Fibroblast of the conjunctiva (primary cell): Measurements from ENCODE around the gene PTPRN2.

Experiments used
- DNase-seq: peaks from one replicate; pipeline ENCODE4 v3.0.0-alpha.2; 2010; ENCODE audit warnings: low read depth

PTPRN2 gene

GRCh38 chr7:157690833-157691585 lies 896.6 kb downstream of the PTPRN2 start:
- no peak for DNase-seq

- DNase-seq: no peak
Observed at GRCh38 chr7:157690058-157690832, 897.4 kb downstream of the PTPRN2 start.

DNA sequence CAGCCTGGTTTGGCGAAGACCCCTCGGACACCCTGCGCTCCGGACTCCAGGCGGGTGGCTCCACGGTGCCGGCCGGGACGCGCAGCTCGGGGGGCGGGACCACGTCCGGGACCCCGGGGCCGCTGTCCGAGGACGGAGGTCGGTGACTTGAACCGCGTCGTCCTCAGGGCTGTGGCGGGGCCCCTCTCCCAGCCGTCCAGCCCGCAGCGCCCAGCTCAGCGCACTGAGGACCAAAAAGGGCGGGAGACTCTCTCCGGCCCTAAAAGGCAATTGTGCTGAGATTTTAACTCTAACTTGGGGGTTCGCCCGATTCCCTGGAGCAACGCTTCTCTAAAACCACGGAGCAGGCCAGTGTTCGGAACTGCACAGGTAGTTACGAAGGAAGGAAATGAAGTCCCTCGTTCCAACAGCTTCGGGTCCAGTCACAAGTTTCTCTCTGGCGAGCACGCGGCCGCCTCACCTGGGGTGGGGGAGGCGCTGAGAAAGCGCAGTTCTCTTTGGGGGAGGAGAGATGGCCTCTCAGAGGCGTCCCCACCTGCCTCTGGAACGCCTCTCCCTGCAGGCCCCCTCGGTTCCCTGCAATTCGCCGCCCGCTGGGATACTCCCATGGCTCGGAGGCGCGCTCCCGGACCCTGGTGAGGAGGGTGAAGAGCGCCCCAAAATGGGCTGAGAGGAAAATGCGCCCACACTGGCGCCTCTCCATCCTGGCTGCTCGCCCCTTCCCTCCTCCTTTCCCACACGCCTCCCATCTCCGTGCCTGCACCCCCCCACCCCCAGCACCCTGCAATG lies 898.2 kb downstream of the PTPRN2 start:
- no peak for DNase-seq

- DNase-seq: no peak
Observed at GRCh38 chr7:157688533-157689268, 898.9 kb downstream of the PTPRN2 start.

GRCh38 chr7:157687845-157688532 lies 899.6 kb downstream of the PTPRN2 start:
- no peak for DNase-seq

DNA sequence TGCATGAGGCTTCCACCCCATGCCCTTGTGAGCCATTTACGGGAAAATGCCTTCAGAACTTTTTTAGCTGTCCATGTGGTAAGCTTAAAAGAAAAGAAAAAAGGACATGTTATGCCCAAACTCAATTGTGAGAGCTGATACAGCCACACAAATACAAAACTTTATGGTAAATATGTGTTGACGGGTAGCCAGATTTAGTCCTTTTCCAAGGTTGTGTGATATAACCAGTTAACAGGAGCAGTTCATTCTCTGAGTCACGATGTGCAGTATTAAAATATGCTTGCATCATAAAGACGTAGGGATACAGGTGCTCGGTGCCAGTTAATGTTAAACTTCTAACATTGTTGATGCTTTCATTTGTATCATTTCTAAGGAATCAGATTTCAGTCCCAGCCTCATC lies 900.5 kb downstream of the PTPRN2 start:
- DNase-seq: no peak

DNA sequence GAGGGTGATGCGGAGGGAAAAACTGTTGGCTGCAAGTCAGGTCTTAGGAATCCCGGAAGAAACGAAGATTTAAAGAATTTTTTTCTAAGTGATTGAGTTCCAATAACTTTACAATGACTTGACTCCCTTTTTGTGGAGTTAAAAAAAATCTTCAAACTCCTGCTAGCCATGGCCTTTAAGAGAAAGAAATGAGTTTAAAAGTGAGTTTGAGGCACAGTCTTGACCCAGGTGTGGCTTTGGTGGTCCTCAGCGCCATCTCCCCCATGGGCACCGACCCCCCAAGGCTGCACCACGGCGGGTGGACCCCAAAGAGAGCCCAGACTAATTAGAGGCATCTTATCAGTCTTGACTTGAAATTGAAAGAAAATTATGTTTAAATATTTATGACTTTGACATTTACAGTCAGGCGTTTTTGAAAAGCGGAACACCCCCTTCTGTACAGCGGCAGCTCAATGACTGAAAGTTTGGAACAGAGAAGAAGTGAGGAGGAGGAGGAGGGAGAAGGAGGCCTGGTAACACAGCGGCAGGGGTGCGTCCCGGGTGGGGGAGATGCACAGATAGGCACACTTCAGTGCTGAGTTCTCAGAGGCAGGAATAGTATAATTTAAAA lies 901.2 kb downstream of the PTPRN2 start:
- DNase-seq: no peak

GRCh38 chr7:157685430-157686284 lies 902.0 kb downstream of the PTPRN2 start:
- DNase-seq: no peak

- DNase-seq: no peak
Observed at GRCh38 chr7:157684909-157685429, 902.7 kb downstream of the PTPRN2 start.

GRCh38 chr7:157684157-157684908 lies 903.3 kb downstream of the PTPRN2 start:
- DNase-seq: no peak

DNA sequence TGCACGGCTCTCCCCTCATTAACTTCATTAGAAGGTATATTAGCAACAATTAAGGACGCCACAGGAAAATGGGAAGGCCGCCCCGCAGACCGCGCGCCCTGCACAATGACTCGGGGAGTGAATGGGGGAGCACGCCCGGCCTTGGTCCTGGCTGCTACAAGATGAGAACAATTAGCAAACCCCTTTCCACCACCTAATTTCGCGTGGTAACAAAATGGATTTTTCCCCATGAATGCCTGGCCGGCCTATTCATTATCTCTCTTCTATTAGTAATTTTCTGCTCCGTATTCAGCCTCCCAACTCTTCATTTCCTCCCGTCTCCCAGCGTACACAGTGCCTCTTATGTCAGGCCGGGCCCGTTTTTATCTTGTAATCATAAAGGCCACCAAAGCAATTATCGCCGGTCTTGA lies 903.9 kb downstream of the PTPRN2 start:
- no peak for DNase-seq

GRCh38 chr7:157682946-157683746 lies 904.5 kb downstream of the PTPRN2 start:
- DNase-seq: no peak

- no peak for DNase-seq
Observed at GRCh38 chr7:157682064-157682945, 905.3 kb downstream of the PTPRN2 start.

GRCh38 chr7:157679607-157680006 lies 908.0 kb downstream of the PTPRN2 start:
- no peak for DNase-seq

GRCh38 chr7:157678501-157678900 lies 909.1 kb downstream of the PTPRN2 start:
- no peak for DNase-seq

GRCh38 chr7:157676456-157677255 lies 911.0 kb downstream of the PTPRN2 start:
- DNase-seq: no peak
